ENCODE results near the gene TLR10.

TLR10 gene

DNA sequence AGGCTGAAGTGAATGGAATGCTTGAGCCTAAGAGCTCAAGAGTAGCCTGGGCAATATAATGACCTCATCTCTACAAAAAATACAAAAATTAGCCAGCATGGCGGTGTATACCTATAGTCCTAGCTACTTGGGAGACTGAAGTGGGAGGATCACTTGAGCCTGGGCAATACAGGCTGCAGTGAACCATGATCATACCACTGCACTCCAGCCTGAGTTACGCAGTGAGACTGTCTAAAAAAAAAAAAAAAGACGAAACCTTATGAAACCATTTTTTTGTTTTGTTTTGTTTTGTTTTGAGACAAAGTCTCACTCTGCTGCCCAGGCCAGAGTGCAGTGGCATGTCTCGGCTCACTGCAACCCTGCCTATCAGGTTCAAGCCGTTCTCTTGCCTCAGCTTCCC, 36.9 kb downstream of the TLR10 start:
- H3K4me2 ChIP-seq: no peak overlapping the region
- no peaks in the 10 kb centered on the region for H3K4me1 ChIP-seq (ENCODE audit: low read depth, poor library complexity, severe bottlenecking)
- no peaks in the 10 kb centered on the region for H3K36me3 ChIP-seq (ENCODE audit: insufficient read depth)
- no peak overlapping the region for H3K4me3 ChIP-seq (IDR thresholded peaks at IDR 0.05; ENCODE audit: insufficient read depth, low read depth, low read length)
- no peak overlapping the region for H3K9ac ChIP-seq
- no peaks in the 10 kb centered on the region for H3K79me2 ChIP-seq (ENCODE audit: insufficient read depth, low read depth)
- no peaks in the 10 kb centered on the region for H3K27me3 ChIP-seq (ENCODE audit: insufficient read depth, low read depth)
- H4K20me1 ChIP-seq (ENCODE audit: insufficient read depth): no peaks in the 10 kb centered on the region
- TF ChIP-seq, protein P1, sequence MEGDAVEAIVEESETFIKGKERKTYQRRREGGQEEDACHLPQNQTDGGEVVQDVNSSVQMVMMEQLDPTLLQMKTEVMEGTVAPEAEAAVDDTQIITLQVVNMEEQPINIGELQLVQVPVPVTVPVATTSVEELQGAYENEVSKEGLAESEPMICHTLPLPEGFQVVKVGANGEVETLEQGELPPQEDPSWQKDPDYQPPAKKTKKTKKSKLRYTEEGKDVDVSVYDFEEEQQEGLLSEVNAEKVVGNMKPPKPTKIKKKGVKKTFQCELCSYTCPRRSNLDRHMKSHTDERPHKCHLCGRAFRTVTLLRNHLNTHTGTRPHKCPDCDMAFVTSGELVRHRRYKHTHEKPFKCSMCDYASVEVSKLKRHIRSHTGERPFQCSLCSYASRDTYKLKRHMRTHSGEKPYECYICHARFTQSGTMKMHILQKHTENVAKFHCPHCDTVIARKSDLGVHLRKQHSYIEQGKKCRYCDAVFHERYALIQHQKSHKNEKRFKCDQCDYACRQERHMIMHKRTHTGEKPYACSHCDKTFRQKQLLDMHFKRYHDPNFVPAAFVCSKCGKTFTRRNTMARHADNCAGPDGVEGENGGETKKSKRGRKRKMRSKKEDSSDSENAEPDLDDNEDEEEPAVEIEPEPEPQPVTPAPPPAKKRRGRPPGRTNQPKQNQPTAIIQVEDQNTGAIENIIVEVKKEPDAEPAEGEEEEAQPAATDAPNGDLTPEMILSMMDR (conservative IDR thresholded peaks at IDR 0.05; ENCODE audit: low read depth, low read length): no peak
- no peak overlapping the region for H2AFZ ChIP-seq (ENCODE audit: low read depth)
- no peak overlapping the region for H3K27ac ChIP-seq

DNA sequence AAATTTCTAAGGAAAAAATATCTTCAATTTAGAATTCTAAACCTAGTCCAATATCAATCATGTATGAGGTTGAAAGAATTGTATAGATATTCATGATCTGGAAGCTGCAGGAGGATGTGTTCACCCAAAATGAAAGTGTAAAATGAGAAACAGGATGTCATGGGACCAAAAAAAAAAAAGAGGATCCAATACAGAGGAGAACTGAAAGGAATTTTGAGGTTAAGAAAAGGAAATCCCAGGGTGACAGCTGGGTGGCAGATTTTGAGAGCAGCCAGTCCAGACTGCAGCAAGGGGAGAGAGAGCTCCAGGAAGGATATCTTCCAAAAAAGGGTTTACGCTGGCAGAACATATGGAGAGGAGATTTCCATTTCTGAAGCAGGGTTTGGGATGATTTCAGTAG, 38.9 kb downstream of the TLR10 start:
- no peak overlapping the region for H3K4me3 ChIP-seq (IDR thresholded peaks at IDR 0.05; ENCODE audit: insufficient read depth, low read depth, low read length)
- H3K36me3 ChIP-seq (ENCODE audit: insufficient read depth): no peaks in the 10 kb centered on the region
- H3K4me1 ChIP-seq (ENCODE audit: low read depth, poor library complexity, severe bottlenecking): no peaks in the 10 kb centered on the region
- H3K27ac ChIP-seq: no peak overlapping the region
- TF ChIP-seq, protein P1 (conservative IDR thresholded peaks at IDR 0.05; ENCODE audit: low read depth, low read length): no peak
- H3K27me3 ChIP-seq (ENCODE audit: insufficient read depth, low read depth): no peaks in the 10 kb centered on the region
- H4K20me1 ChIP-seq (ENCODE audit: insufficient read depth): no peaks in the 10 kb centered on the region
- H3K4me2 ChIP-seq: no peak overlapping the region
- no peak overlapping the region for H3K9ac ChIP-seq
- no peak overlapping the region for H2AFZ ChIP-seq (ENCODE audit: low read depth)
- H3K79me2 ChIP-seq (ENCODE audit: insufficient read depth, low read depth): no peaks in the 10 kb centered on the region

DNA sequence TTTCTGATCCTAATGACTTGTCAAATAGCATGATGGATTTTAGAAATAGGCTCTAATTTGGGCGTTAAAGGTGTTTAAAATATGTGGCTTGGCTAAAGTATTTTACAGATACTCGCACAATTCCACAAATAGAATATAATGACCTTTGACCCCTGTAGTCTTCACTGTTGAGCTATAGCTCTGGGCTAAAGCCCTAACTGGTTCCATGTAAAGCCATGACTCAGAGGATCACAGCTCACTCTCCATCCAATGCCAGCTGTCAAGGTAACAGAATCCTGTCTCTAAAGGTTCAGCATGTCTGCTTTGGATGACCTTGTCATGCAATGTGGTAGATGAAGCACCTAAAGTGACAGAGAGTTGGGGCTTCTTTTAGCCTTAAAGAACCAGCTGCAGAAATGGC, 42.5 kb downstream of the TLR10 start:
- Histone ChIP-seq H3K4me1 (ENCODE audit: low read depth, poor library complexity, severe bottlenecking) (no peaks in the 10 kb centered on the region), H3K27me3 (ENCODE audit: insufficient read depth, low read depth) (no peaks in the 10 kb centered on the region), H3K36me3 (ENCODE audit: insufficient read depth) (no peaks in the 10 kb centered on the region), H3K79me2 (ENCODE audit: insufficient read depth, low read depth) (no peaks in the 10 kb centered on the region), H4K20me1 (ENCODE audit: insufficient read depth) (no peaks in the 10 kb centered on the region), H3K27ac (no peak overlapping the region), H2AFZ (ENCODE audit: low read depth) (no peak overlapping the region), H3K4me2 (no peak overlapping the region), H3K4me3 (IDR thresholded peaks at IDR 0.05; ENCODE audit: insufficient read depth, low read depth, low read length) (no peak overlapping the region), H3K9ac (no peak overlapping the region)
- TF ChIP-seq, protein P1 (conservative IDR thresholded peaks at IDR 0.05; ENCODE audit: low read depth, low read length): no peak

DNA sequence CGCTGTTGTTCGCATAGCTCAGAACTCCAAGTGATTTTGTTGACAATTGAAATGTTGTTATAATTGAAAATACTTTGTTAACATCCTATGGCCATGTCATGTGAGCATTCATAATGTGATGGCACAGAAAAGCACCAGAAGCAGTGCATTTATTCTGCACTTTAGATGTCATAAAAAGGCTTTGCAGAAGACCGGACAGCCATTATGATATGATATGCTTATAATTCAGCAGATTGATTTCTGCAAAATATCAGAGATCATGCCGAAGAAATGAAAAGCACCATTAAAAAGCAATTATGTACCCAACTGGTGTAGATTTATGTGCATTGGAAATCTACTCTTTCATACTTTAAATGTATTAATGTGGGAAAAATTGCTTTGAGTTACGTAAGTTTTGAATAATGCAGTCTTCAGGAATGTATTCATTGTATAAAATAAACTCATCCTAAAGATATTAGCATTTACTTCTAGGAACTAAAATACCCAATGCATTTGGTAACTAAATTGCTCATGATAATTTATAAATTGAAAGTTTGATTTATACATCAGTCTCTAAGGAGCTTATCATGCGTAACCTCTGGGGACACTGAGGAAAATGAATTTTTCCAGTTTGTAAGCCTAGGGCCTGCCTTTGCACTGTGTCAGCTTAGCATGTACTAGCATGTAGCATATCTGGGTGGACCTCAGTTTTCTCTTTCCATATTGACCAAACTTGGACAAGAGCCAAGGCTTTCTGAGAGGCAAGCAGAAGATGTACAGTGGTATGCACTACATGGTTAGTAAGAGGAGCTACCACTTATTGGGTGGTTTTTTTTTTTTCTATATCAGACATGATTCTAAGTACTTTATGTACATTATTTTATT, 43.6 kb downstream of the TLR10 start:
- no peak overlapping the region for H3K9ac ChIP-seq
- H3K4me2 ChIP-seq: no peak overlapping the region
- H3K36me3 ChIP-seq (ENCODE audit: insufficient read depth): no peaks in the 10 kb centered on the region
- H2AFZ ChIP-seq (ENCODE audit: low read depth): no peak overlapping the region
- no peaks in the 10 kb centered on the region for H4K20me1 ChIP-seq (ENCODE audit: insufficient read depth)
- H3K27me3 ChIP-seq (ENCODE audit: insufficient read depth, low read depth): no peaks in the 10 kb centered on the region
- H3K4me1 ChIP-seq (ENCODE audit: low read depth, poor library complexity, severe bottlenecking): no peaks in the 10 kb centered on the region
- TF ChIP-seq, protein P1 (conservative IDR thresholded peaks at IDR 0.05; ENCODE audit: low read depth, low read length): no peak
- no peak overlapping the region for H3K4me3 ChIP-seq (IDR thresholded peaks at IDR 0.05; ENCODE audit: insufficient read depth, low read depth, low read length)
- H3K27ac ChIP-seq: no peak overlapping the region
- H3K79me2 ChIP-seq (ENCODE audit: insufficient read depth, low read depth): no peaks in the 10 kb centered on the region

Data from KMS-11 (cell line).